Kidney (tissue), 14 donors: ENCODE measurements around the gene GMDS. TPM values are rescaled to one million over a fixed set of nuclear protein-coding genes. Genes with fewer than 3 reads are reported as not detected.

Experiments used
- DNase-seq, 5 donors: peaks; one replicate each; pipeline ENCODE4 v3.0.0-alpha.2; 2013 to 2020
- FAIRE-seq: peaks from 2 replicates; lab custom pipeline; 2012; peaks lifted over from hg19 to GRCh38; lab: Jason Lieb, UNC
- H3K27ac ChIP-seq, 2 donors: one replicate each; pipeline ENCODE4 v1.7.0; 2013; ENCODE audit warnings: low read depth in 2 of 2, low read length in 2 of 2, inconsistent platforms in 1 of 2
- H3K27me3 ChIP-seq: one replicate; pipeline ENCODE4 v1.7.1; 2013; ENCODE audit warnings: low read length, inconsistent platforms; ENCODE audit not compliant: control insufficient read depth, insufficient read depth
- H3K36me3 ChIP-seq, 3 donors: one replicate each; pipeline versions ENCODE4 v1.7.0 to v1.7.1; 2013; ENCODE audit warnings: low read length in 3 of 3, control low read depth in 1 of 3, inconsistent platforms in 1 of 3; ENCODE audit not compliant: insufficient read depth in 3 of 3, control insufficient read depth in 2 of 3
- H3K4me1 ChIP-seq, 3 donors: one replicate each; pipeline versions ENCODE4 v1.7.0 to v1.7.1; 2013; ENCODE audit warnings: low read length in 3 of 3, inconsistent platforms in 1 of 3, low read depth in 1 of 3; ENCODE audit not compliant: control insufficient read depth in 2 of 3, insufficient read depth in 2 of 3
- H3K4me3 ChIP-seq, 3 donors: one replicate each; pipeline versions ENCODE4 v1.7.0 to v1.8.1; 2013; ENCODE audit warnings: low read length in 3 of 3, control low read depth in 1 of 3, inconsistent platforms in 1 of 3
- H3K9ac ChIP-seq, 3 donors: one replicate each; pipeline versions ENCODE4 v1.7.0 to v1.7.1; 2013; ENCODE audit warnings: low read length in 3 of 3, control low read depth in 1 of 3, inconsistent platforms in 1 of 3
- H3K9me3 ChIP-seq, 3 donors: one replicate each; pipeline versions ENCODE4 v1.7.0 to v1.7.1; 2013; ENCODE audit warnings: low read length in 3 of 3, control low read depth in 1 of 3, inconsistent platforms in 1 of 3; ENCODE audit not compliant: control insufficient read depth in 2 of 3, insufficient read depth in 1 of 3
- intact Hi-C: fragments of 100-400 bp; cut with DNase I; formaldehyde crosslinking; loops from one replicate; pipeline ENCODE4 v1.11.1; 2022
- polyA plus RNA-seq: library from polyadenylated mRNA; stranded (reverse); fragments of 350-450 nt; fragmentation: Illumina TruSeq; extraction: RNeasy Lipid Tissue Mini Kit (QIAGEN cat#74804); gene quantifications from one replicate; pipeline ENCODE4 v1.2.3, GENCODE V29; 2014; ENCODE audit warnings: low read depth, low replicate concordance; ENCODE audit not compliant: insufficient read depth
- total RNA-seq: library from RNA; stranded (reverse); fragmentation: NEBNext Ultra II Directional; extraction: Animal tissue kit (Norgen Biotek cat#: 25700); gene quantifications from one replicate; pipeline ENCODE4 v1.2.1, GENCODE V29; 2021
- TF ChIP-seq, protein P1 (sequence below): IDR thresholded peaks from 3 replicates; pipeline ENCODE4 v1.5.1; 2012; ENCODE audit warnings: mild to moderate bottlenecking, moderate library complexity, borderline replicate concordance; ENCODE audit not compliant: insufficient read depth; ENCODE audit errors: extremely low read depth
- donor health status: control.
- donor health status: control.
- donor health status: control.
- donor health status: control.
- donor health status: control.
- donor health status: DM: yes; HTN: yes; CAD: no.
- donor health status: Normal renal cell carcinoma (clear cell type).

The GMDS gene
- total and polyA plus RNA-seq, 2 donors from 2014 or later, result 49.6 to 63.7 TPM

DNA sequence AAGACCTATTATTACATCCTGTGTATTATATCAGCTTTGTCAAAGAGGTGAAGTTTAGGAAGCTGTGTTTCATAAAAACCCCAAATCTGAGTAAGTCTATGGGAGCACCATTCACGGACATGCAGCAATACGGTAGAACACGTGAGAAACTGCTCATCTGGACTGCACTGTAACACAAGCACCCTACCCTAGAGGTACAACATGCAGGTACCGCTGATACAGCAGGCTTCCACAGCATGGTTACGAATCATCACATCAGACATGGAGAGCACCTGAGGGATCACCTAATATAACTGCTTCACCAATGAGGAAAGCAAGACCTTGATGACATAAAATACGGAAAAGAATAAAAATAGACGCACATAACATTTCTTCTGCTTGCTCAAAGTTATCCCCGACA, 96.7 kb downstream of the GMDS start:
- no peak overlapping the region for H3K27ac ChIP-seq
- no peak for FAIRE-seq
- H3K27me3 ChIP-seq, result no peaks in the 10 kb centered on the region
- no peak for DNase-seq
- H3K4me1 ChIP-seq, result no peaks in the 10 kb centered on the region
- H3K4me3 ChIP-seq, result no peak overlapping the region
- H3K9ac ChIP-seq, result no peak overlapping the region
- H3K9me3 ChIP-seq, result no peaks in the 10 kb centered on the region
- no peaks in the 10 kb centered on the region for H3K36me3 ChIP-seq
- TF ChIP-seq, protein P1, sequence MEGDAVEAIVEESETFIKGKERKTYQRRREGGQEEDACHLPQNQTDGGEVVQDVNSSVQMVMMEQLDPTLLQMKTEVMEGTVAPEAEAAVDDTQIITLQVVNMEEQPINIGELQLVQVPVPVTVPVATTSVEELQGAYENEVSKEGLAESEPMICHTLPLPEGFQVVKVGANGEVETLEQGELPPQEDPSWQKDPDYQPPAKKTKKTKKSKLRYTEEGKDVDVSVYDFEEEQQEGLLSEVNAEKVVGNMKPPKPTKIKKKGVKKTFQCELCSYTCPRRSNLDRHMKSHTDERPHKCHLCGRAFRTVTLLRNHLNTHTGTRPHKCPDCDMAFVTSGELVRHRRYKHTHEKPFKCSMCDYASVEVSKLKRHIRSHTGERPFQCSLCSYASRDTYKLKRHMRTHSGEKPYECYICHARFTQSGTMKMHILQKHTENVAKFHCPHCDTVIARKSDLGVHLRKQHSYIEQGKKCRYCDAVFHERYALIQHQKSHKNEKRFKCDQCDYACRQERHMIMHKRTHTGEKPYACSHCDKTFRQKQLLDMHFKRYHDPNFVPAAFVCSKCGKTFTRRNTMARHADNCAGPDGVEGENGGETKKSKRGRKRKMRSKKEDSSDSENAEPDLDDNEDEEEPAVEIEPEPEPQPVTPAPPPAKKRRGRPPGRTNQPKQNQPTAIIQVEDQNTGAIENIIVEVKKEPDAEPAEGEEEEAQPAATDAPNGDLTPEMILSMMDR, result no peak
- intact Hi-C loops, result no loop called here

DNA sequence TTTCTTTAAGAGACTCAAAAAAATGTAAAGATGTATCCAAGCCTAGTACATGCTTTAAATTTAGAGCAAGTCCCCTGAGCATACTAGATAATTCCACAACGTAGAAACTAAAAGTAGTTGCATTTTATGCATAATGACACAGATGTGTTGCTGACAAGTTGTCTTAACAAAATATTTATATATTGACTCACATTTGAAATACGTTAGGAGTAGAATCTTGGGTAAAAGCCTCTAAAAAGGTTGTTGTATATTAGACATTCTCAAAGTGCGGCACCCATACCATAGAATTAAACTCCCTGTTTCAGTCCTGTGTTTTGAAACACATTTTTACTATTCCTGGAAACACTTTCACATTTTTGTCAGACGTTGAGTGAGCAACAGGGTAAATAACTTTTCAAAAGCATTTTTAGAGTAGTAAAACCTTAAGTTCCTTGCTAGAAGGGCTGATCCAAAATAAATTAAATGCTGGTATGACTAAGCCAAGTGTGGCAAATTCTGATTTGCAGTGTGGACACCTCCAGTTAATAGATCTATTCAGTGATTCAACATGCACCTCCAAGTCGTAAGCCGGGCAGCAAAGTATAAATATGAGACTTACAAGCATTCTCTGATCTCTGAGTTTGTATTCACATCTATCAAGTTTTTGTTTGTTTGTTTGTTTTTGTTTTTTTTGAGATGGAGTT, 97.5 kb downstream of the GMDS start:
- no peaks in the 10 kb centered on the region for H3K36me3 ChIP-seq
- H3K4me1 ChIP-seq, result no peaks in the 10 kb centered on the region
- H3K27ac ChIP-seq, result no peak overlapping the region
- no peak overlapping the region for H3K4me3 ChIP-seq
- DNase-seq (no peak), FAIRE-seq (no peak)
- intact Hi-C loops, result no loop called here
- H3K9me3 ChIP-seq, result no peaks in the 10 kb centered on the region
- H3K27me3 ChIP-seq, result no peaks in the 10 kb centered on the region
- no peak overlapping the region for H3K9ac ChIP-seq
- TF ChIP-seq, protein P1, result no peak

GRCh38 chr6:2147261-2147660, 98.1 kb downstream of the GMDS start:
- Histone ChIP-seq H3K36me3 (no peaks in the 10 kb centered on the region), H3K9ac (no peak overlapping the region), H3K9me3 (no peaks in the 10 kb centered on the region), H3K4me1 (no peaks in the 10 kb centered on the region), H3K4me3 (no peak overlapping the region), H3K27me3 (no peaks in the 10 kb centered on the region), H3K27ac (no peak overlapping the region)
- TF ChIP-seq, protein P1, result no peak
- FAIRE-seq, result no peak
- no peak for DNase-seq
- intact Hi-C loops, result no loop called here

GRCh38 chr6:2144210-2144609, 101.2 kb downstream of the GMDS start:
- H3K9ac ChIP-seq, result no peak overlapping the region
- intact Hi-C loops, result no loop called here
- no peak for FAIRE-seq
- H3K4me3 ChIP-seq, result no peak overlapping the region
- no peak for DNase-seq
- H3K4me1 ChIP-seq, result no peaks in the 10 kb centered on the region
- H3K36me3 ChIP-seq, result no peaks in the 10 kb centered on the region
- no peaks in the 10 kb centered on the region for H3K9me3 ChIP-seq
- H3K27me3 ChIP-seq, result no peaks in the 10 kb centered on the region
- TF ChIP-seq, protein P1, result no peak
- H3K27ac ChIP-seq, result no peak overlapping the region
